M059J (cell line): ENCODE results near the gene PROC. TPM values are rescaled to one million over a fixed set of nuclear protein-coding genes. Genes with fewer than 3 reads are reported as not detected.
"Not testable (repeated sequence)": the region's sequence is repeated elsewhere in the genome, so short reads cannot be mapped to it uniquely, and the experiment has no call there.

Source experiments
- DNase-seq: peaks from one replicate; pipeline ENCODE4 v3.0.0-alpha.2; 2012; ENCODE audit warnings: low read depth
- total RNA-seq: library from RNA; depleted of rRNA; stranded (reverse); fragments of >200 nt; shearing (Covaris generic); gene quantifications from 2 replicates; pipeline ENCODE4 v1.2.3, GENCODE V29; 2014

Gene PROC
- total RNA-seq, 1 experiment from 2014 or later = 0.64 TPM

DNA sequence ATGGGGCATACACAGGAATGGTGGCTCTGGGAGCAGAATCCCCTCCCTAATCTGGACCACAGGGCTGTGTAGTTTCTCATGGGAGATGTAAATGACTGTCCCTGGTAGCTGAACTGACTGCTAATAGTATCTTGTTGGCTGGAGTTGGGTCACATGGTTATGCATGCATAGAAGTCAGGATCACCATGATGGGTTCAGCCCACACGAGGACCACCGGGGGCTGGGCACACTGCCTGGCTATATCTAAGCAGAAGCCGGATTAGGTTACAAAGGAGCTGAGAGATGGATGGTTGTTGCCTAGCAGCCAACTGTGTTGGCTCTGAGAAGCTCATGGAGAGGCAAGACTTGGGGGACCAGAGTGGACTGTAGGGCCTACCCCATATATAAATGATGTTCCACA lies 23.7 kb upstream of the PROC start:
- no peak for DNase-seq

DNA sequence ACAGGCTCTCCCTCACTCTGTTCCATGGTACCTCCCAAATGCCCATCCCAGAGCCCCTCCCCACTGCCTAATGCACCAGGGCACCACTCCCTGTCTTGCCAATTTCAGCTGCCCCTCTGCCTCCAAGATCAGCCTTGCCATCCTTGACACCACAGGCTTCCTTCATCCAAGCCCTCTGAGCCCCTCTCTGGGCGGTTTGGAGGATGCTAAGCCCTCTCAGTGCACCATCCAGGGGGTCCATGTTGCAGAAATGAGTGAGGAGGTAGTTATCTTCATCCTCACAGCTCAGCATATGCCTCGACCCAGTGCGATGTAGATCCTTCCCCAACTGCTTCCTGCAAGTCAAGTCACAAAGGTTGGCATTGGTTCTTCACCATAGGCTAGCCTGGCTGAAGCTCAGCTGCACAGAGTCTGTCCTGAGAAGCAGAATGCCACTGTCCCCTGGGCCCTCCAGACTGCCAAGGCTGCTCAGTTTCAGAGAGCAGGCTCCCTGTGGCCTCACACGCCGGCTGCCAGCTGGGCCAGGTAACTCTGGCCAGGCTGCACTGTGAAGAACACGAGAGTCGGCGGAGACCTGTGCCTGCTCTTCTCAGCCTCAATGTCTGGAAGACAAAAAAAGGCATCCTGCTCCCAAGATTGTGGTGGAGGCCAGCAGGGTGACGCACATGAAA lies 20.5 kb upstream of the PROC start:
- no peak for DNase-seq

DNA sequence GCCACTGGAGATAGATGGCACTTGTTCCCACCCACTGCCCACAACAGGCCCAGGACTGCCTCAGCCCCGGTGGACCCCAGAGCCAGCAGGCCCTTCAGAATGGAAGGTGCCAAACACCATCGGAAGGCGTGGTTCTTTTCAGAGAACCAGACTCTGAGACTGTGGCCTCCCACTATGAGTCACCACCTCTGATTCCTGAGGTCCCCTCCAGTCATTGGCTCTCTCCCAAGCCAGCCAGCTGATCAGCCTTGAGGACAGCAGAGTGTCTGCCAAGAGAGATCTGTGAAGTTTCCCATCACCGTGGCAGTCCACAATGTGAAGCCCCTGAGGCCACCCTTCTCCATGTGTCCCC lies 20.0 kb upstream of the PROC start:
- peak; percentile 96 for DNase-seq

DNA sequence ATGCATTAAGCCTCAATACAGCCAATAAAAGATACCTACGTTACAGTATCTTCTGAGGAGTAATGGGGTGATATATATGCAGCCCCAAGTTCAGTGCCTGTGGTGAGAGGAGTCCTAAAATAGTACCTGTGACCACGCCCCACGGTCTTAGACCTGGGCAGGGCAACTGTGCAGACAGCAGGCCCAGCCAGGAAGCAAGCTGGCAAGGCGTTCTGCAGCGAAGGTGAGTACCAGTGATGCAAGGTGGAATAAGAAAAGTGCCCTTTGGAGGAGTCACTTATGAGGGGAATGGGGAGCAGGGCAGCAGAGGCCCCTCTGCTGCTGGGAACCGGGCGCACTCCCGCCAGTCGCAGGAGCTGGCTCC lies 17.7 kb upstream of the PROC start:
- no peak for DNase-seq

DNA sequence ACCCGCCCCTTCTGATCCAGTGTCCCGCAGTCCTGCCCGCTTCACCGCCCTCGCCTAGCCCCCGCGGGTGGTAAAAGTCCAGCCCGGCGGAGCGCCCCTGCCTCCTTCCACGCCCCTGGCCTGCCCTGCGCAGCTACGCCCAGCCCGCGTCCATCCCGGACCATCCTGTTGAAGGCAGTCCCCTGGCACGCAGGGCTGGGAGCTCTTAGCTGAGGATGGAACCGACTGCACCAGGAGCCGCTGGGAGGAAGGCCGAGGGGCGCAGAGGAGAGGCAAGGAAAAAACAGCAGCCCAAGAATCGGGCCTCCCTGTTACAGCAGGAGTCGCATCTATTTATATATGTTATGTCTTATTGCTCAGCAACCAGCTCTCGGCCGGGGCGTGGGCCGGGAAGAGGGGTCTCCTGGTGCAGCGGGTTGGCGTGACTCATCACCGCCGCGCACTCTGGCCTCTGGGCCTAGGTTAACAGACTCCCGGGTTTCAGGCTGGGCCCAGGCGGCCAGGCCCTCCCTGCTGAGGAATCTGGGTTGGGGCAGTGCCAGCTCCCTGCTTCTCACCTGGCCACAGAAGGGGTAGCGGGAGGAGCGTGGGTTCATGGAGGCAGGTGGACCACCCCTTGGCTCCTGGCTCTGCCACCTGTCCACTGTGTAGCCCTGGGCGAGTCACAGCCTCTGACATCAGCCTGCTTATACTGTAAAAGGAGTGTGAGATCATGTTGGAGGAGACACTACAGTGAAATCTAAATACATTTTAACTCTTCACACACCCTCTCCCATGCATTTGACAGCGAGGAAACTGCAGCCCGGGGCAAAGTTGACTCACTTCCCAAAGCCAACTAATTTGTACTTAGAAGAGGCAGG lies 17.1 kb upstream of the PROC start:
- peak; percentile 85 for DNase-seq

DNA sequence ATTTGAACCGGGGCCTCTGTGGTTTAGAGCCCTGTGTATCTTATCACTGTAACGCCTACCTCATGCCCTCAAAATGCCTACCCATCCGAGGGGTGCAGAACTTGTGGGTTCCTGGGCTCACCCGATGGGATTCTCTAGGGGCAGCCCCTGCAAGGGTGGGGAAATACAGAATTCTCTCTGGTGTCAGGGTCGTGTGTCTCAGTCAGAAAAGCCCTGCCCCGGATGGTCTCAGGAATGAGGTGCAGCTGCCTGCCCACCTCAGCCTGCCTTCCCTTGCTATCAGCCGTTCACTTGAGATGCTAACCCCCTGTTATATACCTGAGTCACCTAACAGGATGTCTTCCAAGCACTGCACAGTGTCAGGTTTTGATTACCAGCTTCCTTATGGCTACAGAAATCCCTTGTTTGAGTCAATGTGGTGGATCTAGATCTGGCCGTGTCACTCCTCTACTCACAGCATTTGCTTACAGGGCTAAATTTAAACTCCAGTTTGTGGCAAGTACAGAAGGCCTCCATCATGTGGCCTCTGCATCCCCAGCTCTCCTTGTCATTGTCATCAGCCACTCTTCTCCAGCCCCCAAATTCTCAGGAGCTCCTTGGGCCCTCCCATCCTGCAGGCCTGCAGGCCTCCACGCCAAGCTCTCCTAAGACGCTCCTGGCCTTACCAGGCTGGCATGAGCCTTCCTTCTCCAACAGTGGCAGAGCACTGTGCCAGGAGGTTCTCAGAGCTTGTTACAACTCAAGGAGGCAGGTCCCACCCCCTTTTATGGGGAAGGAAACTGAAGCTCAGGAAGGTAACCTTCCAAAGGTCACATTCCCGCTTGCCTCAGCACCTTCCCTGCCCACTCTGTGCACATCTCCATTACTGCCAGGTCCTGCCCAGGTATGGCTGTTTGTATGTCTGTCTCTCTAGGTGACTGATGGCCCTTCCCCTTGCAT lies 16.2 kb upstream of the PROC start:
- peak; percentile 65 for DNase-seq

DNA sequence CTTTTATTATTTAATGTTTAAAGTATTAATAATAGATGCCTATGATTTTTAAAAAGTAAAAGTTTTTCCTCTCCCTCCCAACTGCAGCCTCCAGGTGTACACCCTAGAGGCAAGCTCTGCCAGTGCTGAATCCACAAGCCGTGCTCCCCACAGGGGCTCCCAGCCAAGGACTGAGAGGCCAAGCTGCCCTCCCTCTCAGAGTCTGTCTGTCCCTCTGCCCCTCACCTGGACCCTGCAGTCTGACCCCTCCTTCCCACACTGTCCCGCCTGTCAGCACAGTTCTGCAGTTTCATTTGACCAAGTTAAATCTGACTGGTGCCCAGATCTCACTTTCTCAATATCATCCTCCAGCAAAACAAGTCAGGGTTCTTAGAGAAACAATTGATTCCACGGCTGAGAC lies 14.8 kb upstream of the PROC start:
- no peak for DNase-seq

DNA sequence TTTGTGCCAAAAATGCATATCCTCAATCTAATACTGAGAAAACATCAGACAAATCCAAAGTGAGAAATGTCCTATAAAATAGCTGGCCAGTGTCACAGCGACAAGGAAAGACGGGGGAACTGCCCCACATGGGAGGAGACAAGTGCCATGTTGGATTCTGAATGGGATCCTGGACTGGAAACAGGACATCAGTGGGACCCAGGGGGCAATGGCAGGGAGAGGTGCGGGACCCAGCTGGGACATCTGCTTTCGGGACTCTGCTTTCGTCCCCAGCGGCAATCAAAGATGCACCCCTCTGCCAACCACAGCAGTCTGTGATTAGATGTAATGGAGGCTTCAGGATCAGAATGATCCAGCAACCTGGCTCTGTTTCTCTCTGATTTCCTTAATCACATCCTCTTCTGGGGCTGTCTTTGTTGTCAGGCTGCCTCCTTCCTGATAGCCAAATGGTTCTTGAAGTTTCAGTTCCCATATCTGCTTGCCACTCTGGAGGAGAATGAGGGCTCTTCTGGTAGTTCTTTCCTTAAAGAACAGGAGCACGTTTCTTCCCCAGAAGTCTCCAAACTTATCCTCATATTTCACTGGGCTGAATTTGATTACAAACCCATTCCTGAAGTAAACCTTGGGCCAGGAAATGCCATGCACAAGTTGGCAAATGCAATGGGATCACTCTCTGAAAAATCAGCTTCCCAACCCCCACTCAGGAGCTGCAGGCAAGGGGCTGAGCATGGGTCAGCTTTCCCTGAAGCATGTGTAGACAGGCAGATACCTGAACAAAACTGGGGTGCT lies 13.6 kb upstream of the PROC start:
- DNase-seq = no peak

DNA sequence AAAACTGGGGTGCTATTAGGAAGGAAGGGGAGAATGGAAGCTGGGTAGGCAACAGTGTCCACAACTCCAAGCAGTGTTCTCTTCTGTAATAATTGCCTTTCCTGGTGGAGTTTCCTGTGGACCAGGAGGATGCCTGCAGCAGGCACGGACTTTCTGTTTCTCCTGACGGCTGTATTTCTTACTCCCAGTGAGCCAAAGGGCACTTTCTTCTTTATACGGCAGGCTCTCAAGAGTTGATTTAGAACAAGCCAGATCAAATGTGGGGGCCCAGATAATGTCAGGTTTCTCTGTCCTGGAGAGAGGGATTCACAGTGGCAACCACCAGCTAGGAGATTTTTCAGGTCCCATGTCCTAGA lies 13.0 kb upstream of the PROC start:
- no peak for DNase-seq

DNA sequence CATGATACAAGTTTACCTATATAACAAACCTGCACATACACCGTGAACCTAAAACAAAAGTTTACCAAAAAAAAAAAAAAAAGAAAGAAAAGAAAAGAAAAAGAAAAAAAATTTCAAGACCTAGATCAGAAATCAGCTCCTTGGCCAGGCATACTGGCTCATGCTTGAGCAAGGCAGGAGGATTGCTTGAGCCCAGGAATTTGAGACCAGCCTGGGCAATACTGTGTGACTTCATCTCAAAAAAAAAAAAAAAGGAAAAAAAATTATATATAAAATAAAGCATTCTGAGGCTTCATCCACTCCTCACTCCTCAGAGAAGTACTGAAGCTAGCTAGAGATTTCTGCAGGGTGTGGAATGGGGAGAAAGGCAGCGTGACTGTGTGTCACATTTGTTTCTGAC lies 11.8 kb upstream of the PROC start:
- DNase-seq = no peak

DNA sequence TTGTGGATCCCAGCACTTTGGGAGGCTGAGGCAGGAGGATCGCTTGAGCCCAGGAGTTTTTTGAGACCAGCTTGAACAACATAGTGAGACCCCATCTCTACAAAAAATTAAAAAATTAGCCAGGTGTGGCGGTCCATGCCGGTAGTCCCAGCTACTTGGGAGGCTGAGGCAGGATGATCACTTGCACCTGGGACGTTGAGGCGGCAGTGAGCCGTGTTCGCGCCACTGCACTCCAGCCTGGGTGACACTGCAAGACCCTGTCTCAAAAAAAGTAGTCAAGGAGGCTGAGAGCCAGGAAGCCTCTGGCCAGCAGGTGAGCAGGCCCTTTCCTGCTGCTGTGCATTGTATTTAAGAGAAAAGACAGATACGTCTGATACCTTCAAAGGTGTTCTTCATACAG lies 11.1 kb upstream of the PROC start:
- no peak for DNase-seq

DNA sequence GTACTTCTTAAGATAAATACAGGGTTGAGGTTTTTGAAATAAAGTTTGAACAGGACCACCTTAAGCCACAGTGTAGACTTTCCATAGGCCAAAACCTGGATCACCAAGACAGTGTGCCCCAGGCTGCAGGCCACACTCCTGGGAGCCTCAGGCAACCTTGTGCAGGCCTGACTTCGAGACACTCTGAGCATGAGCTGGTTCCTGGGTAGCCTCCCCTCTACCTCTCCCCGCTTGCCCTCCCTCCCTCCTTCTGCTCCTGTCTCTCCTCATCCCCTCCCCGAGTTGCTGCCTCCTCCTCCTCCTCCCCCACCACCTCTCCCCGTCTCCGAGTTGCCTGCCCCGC lies 10.6 kb upstream of the PROC start:
- DNase-seq = no peak

DNA sequence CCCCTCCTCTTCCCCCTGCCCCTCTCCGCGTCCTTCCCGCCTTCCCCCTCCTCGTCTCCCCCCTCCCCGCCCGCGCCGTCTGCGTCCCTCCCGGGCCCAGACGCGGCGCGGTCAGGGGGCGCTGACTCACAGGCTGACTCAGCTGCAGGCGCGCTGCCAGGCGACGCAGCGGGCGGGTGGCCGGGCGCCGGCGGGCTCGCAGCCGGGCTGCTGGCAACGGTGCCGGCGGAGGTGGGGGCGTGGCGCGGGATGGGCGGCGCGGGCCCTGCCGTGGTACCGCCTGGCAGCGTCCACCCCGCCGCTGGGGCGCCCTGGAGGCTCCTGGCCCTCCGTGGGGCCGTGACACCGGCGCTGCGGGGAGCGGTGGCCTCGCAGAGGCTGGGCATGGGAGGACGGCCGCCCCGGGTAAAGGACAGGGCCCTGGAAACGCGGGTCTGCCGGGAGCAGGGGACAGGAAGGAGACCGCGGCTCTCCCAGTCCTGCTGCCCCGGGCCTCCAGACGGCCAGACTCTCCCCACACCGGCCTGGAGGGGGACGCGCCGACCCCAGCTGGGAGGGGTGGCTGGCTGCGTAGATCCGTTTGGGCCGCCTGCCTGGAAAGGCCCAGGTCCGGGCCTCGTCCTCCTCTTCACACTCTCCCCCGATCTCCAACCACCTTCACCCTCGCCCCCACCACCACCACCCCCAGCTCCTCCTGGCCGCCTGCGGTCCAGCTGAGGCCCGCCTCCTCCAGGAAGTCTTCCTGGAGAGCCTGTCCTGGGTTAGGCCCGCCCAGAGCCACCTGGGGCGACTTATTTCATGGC lies 10.0 kb upstream of the PROC start:
- peak; percentile 84 for DNase-seq

DNA sequence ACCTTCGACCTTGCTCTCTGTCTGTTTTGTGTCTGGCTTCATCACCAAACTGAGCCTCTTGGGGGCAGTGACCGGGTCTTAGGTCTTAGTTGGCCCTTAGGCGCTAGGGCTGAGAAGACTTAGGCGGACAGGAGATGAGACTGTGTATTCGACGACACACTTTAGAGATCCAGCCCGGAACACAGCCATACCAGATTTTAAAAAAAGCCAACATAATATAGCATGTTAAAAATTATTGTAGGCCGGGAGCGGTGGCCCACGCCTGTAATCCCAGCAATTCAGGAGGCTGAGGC lies 9.5 kb upstream of the PROC start:
- DNase-seq = no peak

DNA sequence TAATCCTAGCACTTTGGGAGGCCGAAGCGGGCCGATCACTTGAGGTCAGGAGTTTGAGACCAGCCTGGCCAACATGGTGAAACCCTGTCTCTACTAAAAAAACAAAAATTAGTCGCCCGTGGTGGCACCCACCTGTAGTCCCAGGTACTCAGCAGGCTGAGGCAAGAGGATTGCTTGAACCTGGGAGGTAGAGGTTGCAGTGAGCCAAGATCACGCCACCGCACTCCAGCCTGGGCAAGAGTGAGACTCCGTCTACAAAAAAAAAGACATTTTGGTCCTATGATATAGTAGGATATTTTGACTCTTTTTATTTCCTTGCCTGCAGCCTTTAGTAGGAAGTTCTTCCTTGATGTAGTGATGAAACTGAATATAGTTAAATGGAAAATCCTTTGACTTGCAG lies 8.5 kb upstream of the PROC start:
- DNase-seq = not testable (repeated sequence)

DNA sequence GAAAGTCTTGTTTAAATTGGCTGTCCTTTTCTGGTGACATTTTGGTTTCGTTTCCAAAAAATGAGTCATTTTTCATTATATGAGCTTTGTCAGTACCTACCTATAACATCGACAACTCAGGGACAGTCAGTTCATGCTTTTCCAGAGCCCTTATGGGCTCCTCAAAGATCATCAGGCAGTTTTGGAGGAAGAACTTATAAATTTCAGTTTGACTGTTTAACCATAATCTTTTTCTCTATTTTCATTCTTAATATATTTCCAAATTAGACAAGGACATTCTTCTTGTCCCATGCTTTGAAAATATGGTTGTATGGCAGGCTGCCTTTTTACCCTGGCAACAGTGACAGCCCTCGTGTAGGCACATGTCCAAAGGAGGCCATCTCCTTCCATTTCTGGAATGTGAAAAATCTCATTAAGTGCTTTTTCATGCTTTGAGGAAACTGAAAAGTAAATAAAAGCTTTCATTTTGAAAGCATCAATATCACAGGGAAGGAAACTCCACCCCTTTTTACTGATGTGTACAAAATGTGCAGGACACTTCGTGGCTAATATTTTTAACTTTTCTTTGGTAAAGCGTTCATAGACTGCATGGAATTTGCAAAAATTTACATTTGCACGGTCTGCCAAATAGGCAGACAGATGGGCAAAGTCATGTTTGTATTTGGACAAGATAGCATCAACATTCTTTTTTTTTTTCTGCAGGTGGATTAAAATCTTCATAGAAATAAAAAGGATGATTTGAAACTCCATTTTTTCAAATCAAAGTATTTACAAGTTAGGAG lies 7.2 kb upstream of the PROC start:
- peak; percentile 85 for DNase-seq

DNA sequence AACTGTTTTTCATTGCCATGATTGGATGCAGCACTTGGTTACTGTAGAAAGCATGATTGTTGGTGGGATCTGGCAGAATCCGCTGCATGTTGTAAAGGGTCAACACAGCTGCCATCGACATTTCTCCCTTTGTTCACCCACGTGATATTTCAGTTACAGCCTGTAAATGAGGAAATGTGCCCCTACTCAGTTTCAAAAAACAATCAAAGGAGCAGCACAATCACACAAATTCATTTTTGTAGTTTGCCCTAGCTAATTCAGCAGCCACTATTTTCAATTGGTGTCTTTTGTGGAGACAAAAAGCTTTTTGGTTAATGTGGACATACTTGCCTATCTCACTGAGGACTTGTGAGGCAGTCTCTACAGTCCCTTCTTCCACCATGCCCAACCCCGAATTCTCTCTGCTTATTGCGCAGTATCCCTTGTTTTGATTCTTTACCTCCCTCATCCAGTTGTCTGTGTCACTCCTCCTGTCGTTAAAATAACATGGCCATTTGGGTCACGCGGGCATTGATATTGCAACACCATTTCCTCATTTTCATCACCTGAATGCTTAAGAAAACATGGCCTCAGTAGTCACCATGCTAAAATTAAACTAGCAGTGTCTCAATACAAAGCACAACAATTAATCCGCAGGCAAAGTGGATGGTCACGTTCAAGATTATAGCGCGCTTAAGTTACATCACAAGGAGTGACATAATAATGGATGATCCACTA lies 6.4 kb upstream of the PROC start:
- no peak for DNase-seq

DNA sequence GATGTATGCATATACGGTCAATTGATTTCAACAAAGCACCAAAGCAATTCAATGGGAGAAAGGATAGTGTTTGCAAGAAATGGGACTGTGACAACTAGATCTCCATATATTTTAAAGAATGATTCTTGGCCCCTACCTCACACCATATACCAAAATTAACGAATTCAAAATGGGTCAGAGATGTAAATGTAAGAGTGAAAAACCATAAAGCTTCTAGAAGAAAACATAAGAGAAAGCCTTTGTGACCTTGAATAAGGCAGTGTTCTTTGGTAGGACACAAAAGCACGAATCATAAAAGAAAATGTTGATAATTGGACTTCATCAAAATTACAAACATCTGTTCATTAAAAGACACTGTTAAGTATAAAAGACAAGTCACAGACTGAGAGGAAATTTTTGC lies 5.0 kb upstream of the PROC start:
- no peak for DNase-seq

DNA sequence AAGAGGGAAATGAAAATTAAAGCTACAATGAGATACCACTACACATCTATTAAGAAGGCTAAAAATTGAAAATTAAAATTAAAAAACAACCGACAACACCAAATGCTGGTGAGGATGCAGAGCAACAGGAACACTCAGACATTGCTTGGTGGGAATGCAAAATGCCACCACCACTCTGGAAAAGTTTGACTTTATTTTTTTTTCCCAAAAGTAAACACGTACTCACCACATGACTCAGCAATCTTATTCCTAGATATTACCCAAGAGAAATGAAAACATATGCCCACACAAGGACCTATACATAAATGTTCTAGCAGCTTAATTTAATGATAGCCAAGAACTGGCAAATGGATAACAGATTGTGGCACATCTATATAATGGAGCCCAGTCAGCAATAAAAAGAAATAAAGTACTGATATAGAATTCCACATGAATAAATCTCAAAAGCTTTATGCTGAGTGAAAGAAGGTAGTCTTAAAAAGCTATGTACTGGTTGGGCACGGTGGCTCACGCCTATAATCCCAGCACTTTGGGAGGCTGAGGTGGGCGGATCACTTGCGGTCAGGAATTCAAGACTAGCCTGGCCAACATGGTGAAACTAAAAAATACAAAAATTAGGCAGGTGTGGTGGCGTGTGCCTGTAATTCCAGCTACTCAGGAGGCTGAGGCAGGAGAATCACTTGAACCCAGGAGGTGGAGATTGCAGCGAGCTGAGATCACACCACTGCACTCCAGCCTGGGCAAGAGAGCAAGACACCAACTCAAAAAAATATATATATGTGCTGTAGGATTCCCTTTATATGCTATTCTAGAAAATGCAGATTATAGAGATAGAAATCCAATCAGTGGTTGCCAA lies 4.2 kb upstream of the PROC start:
- DNase-seq = peak; percentile 61
